IMR-90 (cell line): ENCODE results near the gene ATP8B2. TPM values are rescaled to one million over a fixed set of nuclear protein-coding genes. Genes with fewer than 3 reads are reported as not detected.

ENCODE experiments used
- ATAC-seq: fragments of 200-7000 bp; cut with Tn5 transposase; 2 replicates; pipeline ENCODE4 v1.9.1; 2020; ENCODE audit warnings: low read depth, mild to moderate bottlenecking, moderate library complexity
- BruUV-seq: library from RNA; stranded (reverse); fragments of 400-500 nt; replicated peaks from 2 replicates; lab custom pipeline; 2021; lab: Mats Ljungman, UMichigan
- CTCF ChIA-PET: fragments of 300-600 bp; formaldehyde crosslinking; extraction: SDS; loops from one replicate; lab custom pipeline; 2021; ENCODE audit warnings: antibody characterized with exemption; lab: Yijun Ruan, JAX
- POLR2A ChIA-PET: fragments of 300-600 bp; sonication (Branson Sonifier 250); formaldehyde crosslinking; loops from one replicate; lab custom pipeline; 2022; ENCODE audit warnings: antibody characterized with exemption; ENCODE audit not compliant: unreplicated experiment; lab: Charles Lee
- DNase-seq: peaks from one replicate; pipeline ENCODE4 v3.0.0; 2013
- H2AFZ ChIP-seq: replicated peaks from 2 replicates; pipeline ENCODE3; 2013; ENCODE audit warnings: low read length, mild to moderate bottlenecking; ENCODE audit not compliant: poor library complexity
- H2AK5ac ChIP-seq: 2 replicates; pipeline ENCODE4 v1.6.1; 2013; ENCODE audit warnings: low read depth, low read length, inconsistent platforms
- H2AK9ac ChIP-seq: replicated peaks from 2 replicates; pipeline ENCODE3; 2013; ENCODE audit warnings: mild to moderate bottlenecking, low read depth, low read length, moderate library complexity; ENCODE audit not compliant: poor library complexity
- H2BK120ac ChIP-seq: 2 replicates; pipeline ENCODE4 v1.6.1; 2013; ENCODE audit warnings: low read depth, low read length, inconsistent platforms
- H2BK15ac ChIP-seq: 3 replicates; pipeline ENCODE4 v1.6.1; 2013; ENCODE audit warnings: low read depth, low read length, inconsistent platforms
- H2BK20ac ChIP-seq: 2 replicates; pipeline ENCODE4 v1.6.1; 2013; ENCODE audit warnings: low read depth, mild to moderate bottlenecking, inconsistent platforms, low read length, moderate library complexity
- H2BK5ac ChIP-seq: 2 replicates; pipeline ENCODE4 v1.6.1; 2013; ENCODE audit warnings: mild to moderate bottlenecking, low read depth, low read length, inconsistent platforms; ENCODE audit not compliant: poor library complexity, severe bottlenecking
- H3K14ac ChIP-seq: replicated peaks from 2 replicates; pipeline ENCODE4 v1.6.1; 2013; ENCODE audit warnings: low read depth, low read length, inconsistent platforms
- H3K18ac ChIP-seq: 2 replicates; pipeline ENCODE4 v1.6.1; 2013; ENCODE audit warnings: low read depth, low read length, control low read depth
- H3K23ac ChIP-seq: 2 replicates; pipeline ENCODE4 v1.6.1; 2013; ENCODE audit warnings: low read depth, low read length, inconsistent platforms
- H3K27ac ChIP-seq: 2 replicates; pipeline ENCODE4 v1.5.1; 2013; ENCODE audit warnings: mild to moderate bottlenecking, control low read depth, low read length; ENCODE audit not compliant: insufficient read depth
- H3K27me3 ChIP-seq: 2 replicates; pipeline ENCODE4 v1.6.1; 2013; ENCODE audit warnings: low read length; ENCODE audit not compliant: control insufficient read depth, insufficient read depth
- H3K36me3 ChIP-seq: 2 replicates; pipeline ENCODE4 v1.6.1; 2013; ENCODE audit warnings: low read length, mixed read lengths; ENCODE audit not compliant: control insufficient read depth, insufficient read depth
- H3K4ac ChIP-seq: 2 replicates; pipeline ENCODE4 v1.6.1; 2013; ENCODE audit warnings: low read depth, low read length, inconsistent platforms
- H3K4me1 ChIP-seq: 2 replicates; pipeline ENCODE4 v1.6.1; 2013; ENCODE audit warnings: low read length, mixed read lengths; ENCODE audit not compliant: control insufficient read depth, insufficient read depth
- H3K4me2 ChIP-seq: 2 replicates; pipeline ENCODE4 v1.6.1; 2013; ENCODE audit warnings: low read depth, mild to moderate bottlenecking, control low read depth, low read length, moderate library complexity
- H3K4me3 ChIP-seq: 2 replicates; pipeline ENCODE4 v1.5.1; 2013; ENCODE audit warnings: low read depth, mild to moderate bottlenecking, control low read depth, low read length, moderate library complexity; ENCODE audit not compliant: insufficient read depth
- H3K56ac ChIP-seq: 2 replicates; pipeline ENCODE4 v1.6.1; 2013; ENCODE audit warnings: low read length, inconsistent platforms; ENCODE audit not compliant: insufficient read depth; ENCODE audit errors: extremely low read depth
- H3K79me1 ChIP-seq, 2 experiments: 2 replicates each; pipeline ENCODE4 v1.6.1; 2013; ENCODE audit warnings: low read length in 2 of 2, inconsistent platforms in 1 of 2, low read depth in 1 of 2
- H3K9ac ChIP-seq: 2 replicates; pipeline ENCODE4 v1.6.1; 2013; ENCODE audit warnings: low read depth, low read length, control low read depth
- H3K9me1 ChIP-seq: 2 replicates; pipeline ENCODE4 v1.6.1; 2013; ENCODE audit warnings: low read length, inconsistent platforms; ENCODE audit not compliant: insufficient read depth
- H3K9me3 ChIP-seq: 2 replicates; pipeline ENCODE4 v1.6.1; 2013; ENCODE audit warnings: low read length; ENCODE audit not compliant: control insufficient read depth, insufficient read depth
- H4K20me1 ChIP-seq: 2 replicates; pipeline ENCODE4 v1.6.1; 2013; ENCODE audit warnings: low read length, inconsistent platforms; ENCODE audit not compliant: insufficient read depth
- H4K5ac ChIP-seq: 2 replicates; pipeline ENCODE4 v1.6.1; 2013; ENCODE audit warnings: mild to moderate bottlenecking, low read depth, low read length, control low read depth
- H4K8ac ChIP-seq, 2 experiments: 2 replicates each; pipeline ENCODE4 v1.6.1; 2013; ENCODE audit warnings: low read depth in 2 of 2, low read length in 2 of 2, control low read depth in 1 of 2, inconsistent platforms in 1 of 2
- H4K91ac ChIP-seq: 2 replicates; pipeline ENCODE4 v1.6.1; 2013; ENCODE audit warnings: low read depth, low read length, inconsistent platforms; ENCODE audit not compliant: insufficient read depth
- ELK1 ChIP-seq: fragments of 150-350 bp; IDR thresholded peaks from 2 replicates; pipeline ENCODE4 v1.6.1; 2016; ENCODE audit warnings: low read depth, mild to moderate bottlenecking, low read length, moderate library complexity, borderline replicate concordance
- MXI1 ChIP-seq: IDR thresholded peaks from 2 replicates; pipeline ENCODE4 v1.6.1; 2012; ENCODE audit warnings: low read depth, mild to moderate bottlenecking, low read length, moderate library complexity, borderline replicate concordance
- WGBS, 2 experiments: methylation state at CpG; one replicate each; pipeline versions ENCODE4 v1.1.5 to v1.1.7; 2013; ENCODE audit warnings: missing lambda C conversion rate in 2 of 2; ENCODE audit not compliant: insufficient read length in 1 of 2; ENCODE audit errors: extremely low coverage in 2 of 2; 5-methylcytosine and 5-hydroxymethylcytosine counted together
- dilution Hi-C: fragments of 300-500 bp; cut with HindIII; formaldehyde crosslinking; loops from one replicate; pipeline ENCODE4 v1.14.3; 2018; ENCODE audit warnings: low sequenced_read_pairs; ENCODE audit not compliant: unreplicated experiment
- in situ Hi-C: fragments of 300-500 bp; cut with MboI; formaldehyde crosslinking; loops from 3 replicates; pipeline ENCODE4 v1.14.3; 2019; ENCODE audit warnings: low sequenced_read_pairs, inconsistent platforms, mixed read lengths
- intact Hi-C: fragments of 100-400 bp; cut with micrococcal nuclease; formaldehyde crosslinking; loops from 2 replicates; pipeline ENCODE4 v1.10.0; 2022
- polyA plus RNA-seq, 3 experiments: library from polyadenylated mRNA; depleted of rRNA; stranded (reverse); fragments of >200 nt; gene quantifications; 2 replicates each; pipeline ENCODE4 v1.2.3, GENCODE V29; 2012; ENCODE audit warnings: low replicate concordance in 1 of 3
- total RNA-seq: library from RNA; depleted of rRNA; stranded (reverse); fragments of >200 nt; gene quantifications from 2 replicates; pipeline ENCODE4 v1.2.3, GENCODE V29; 2012

ATP8B2 gene
- total and polyA plus RNA-seq, 2 of the 4 experiments (the other 2 are of a cell fraction) = 79.4 to 91.0 TPM

DNA sequence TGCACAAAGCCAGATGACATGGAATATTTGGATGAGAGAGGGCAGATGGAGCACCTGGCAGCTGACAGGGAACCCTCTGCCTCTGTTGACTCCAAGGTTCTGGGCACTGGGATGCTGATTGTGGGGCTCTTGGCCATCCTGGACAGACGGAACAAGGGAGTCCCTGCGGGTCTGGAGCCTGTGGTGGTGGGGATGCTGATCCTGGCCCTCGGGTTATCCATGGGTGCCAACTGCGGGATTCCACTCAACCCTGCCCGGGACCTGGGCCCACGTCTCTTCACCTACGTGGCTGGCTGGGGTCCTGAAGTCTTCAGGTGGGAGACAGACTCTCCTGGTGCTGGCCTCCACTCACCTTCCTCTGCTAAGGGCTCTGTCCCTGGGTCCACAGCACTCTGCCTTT, 1.8 kb upstream of the ATP8B2 start:
- Histone ChIP-seq H2AFZ (no peak overlapping the region), H3K79me1 (peaks cover 19 to 32% of the 10 kb centered on the region in 2 experiments; a peak in 3 of 4 replicates), H3K56ac (no peak overlapping the region), H3K23ac (no peak overlapping the region), H3K9ac (no peak overlapping the region), H2AK9ac (peak overlapping the region; percentile 28), H3K36me3 (no peaks in the 10 kb centered on the region), H4K20me1 (peaks cover 5% of the 10 kb centered on the region; the same call in 1 of the 2 replicates), H3K27ac (no peak overlapping the region), H3K4me1 (peaks cover 17% of the 10 kb centered on the region), H2BK15ac (no peak overlapping the region), H2BK20ac (no peak overlapping the region), H3K4me2 (no peak overlapping the region), H3K14ac (no peak overlapping the region), H3K9me3 (no peaks in the 10 kb centered on the region), H3K27me3 (peaks cover 17% of the 10 kb centered on the region; the same call in 1 of the 2 replicates), H3K4ac (no peak overlapping the region), H3K18ac (no peak overlapping the region), H4K5ac (no peak overlapping the region), H3K9me1 (peaks cover 23% of the 10 kb centered on the region), H2BK120ac (no peak overlapping the region), H3K4me3 (no peak overlapping the region), H4K8ac (no peak overlapping the region), H2AK5ac (no peak overlapping the region), H4K91ac (no peak overlapping the region), H2BK5ac (no peak overlapping the region)
- ChIA-PET POLR2A (no interaction called here), CTCF (interaction anchor here (1.0 kb wide), 1 partner anchor 11 kb away, joined by 6 read pairs; no protein-coding TSS in a partner anchor)
- TF ChIP-seq ELK1 (no peak), MXI1 (no peak)
- no peak for ATAC-seq
- WGBS, 2 experiments = no CpG with 5 or more reads among the region's 7 CpGs
- dilution Hi-C loops (no loop called here), in situ Hi-C loops (no loop called here), intact Hi-C loops (no loop called here)
- no TSS peak for BruUV-seq
- DNase-seq = no peak
